ENCODE data around the gene KCNH1. TPM values are rescaled to one million over a fixed set of nuclear protein-coding genes. Genes with fewer than 3 reads are reported as not detected.

KCNH1 gene
- total RNA-seq, 1 experiment from 2014 or later, result 0.17 TPM

GRCh38 chr1:211118407-211119102 lies 15.4 kb downstream of the KCNH1 start:
- ChIA-PET POLR2A (no interaction called here), CTCF (no interaction called here)
- ATAC-seq, result no peak
- H3K4me3 Mint-ChIP-seq, result no peak overlapping the region
- TF ChIP-seq NR1H2 (CRISPR knock-in tag; IDR thresholded peaks at IDR 0.05) (no peak), ETV6 (CRISPR knock-in tag; IDR thresholded peaks at IDR 0.05) (no peak), RORB (CRISPR knock-in tag; IDR thresholded peaks at IDR 0.05) (no peak), GRHL2 (CRISPR knock-in tag; IDR thresholded peaks at IDR 0.05; ENCODE audit: insufficient replicate concordance, severe bottlenecking) (no peak), GABPB1 (CRISPR knock-in tag; IDR thresholded peaks at IDR 0.05) (no peak), ZNF138 (CRISPR knock-in tag; conservative IDR thresholded peaks at IDR 0.05) (no peak), E2F4 (CRISPR knock-in tag; IDR thresholded peaks at IDR 0.05; ENCODE audit: borderline replicate concordance, low read depth) (no peak), ATF6 (CRISPR knock-in tag; IDR thresholded peaks at IDR 0.05) (no peak), ZNF512 (CRISPR knock-in tag; IDR thresholded peaks at IDR 0.05; ENCODE audit: borderline replicate concordance) (no peak), STAT6 (CRISPR knock-in tag; conservative IDR thresholded peaks at IDR 0.05; ENCODE audit: low read depth) (no peak), SOX15 (CRISPR knock-in tag; IDR thresholded peaks at IDR 0.05) (no peak)
- no peak overlapping the region for H3K27ac Mint-ChIP-seq
- peaks cover 5% of the 10 kb centered on the region for H3K4me1 Mint-ChIP-seq
- no peak for DNase-seq (ENCODE audit: low spot score)
- H3K9me3 Mint-ChIP-seq, result 0 out of 2 replicates have a peak, but pooled peaks cover 9% of the 10 kb centered on the region
- no peaks in the 10 kb centered on the region for H3K36me3 Mint-ChIP-seq
- H3K27me3 Mint-ChIP-seq (ENCODE audit: low read depth), result no peaks in the 10 kb centered on the region

- ATAC-seq, result no peak
- H3K36me3 Mint-ChIP-seq, result no peaks in the 10 kb centered on the region; the same call in 1 of the 2 replicates
- H3K27ac Mint-ChIP-seq, result no peak overlapping the region
- POLR2A ChIA-PET, result interaction anchor here (0.6 kb wide), 1 partner anchor 136 kb away, joined by 6 read pairs; no protein-coding TSS in a partner anchor
- H3K9me3 Mint-ChIP-seq, result peaks cover 11% of the 10 kb centered on the region; the same call in 1 of the 2 replicates
- DNase-seq (ENCODE audit: low spot score), result no peak
- H3K4me1 Mint-ChIP-seq, result peaks cover 5% of the 10 kb centered on the region
- H3K4me3 Mint-ChIP-seq, result no peak overlapping the region
- CTCF ChIA-PET, result interaction anchor here (1.3 kb wide), 1 partner anchor 13 kb away, joined by 3 read pairs; no protein-coding TSS in a partner anchor
- no peaks in the 10 kb centered on the region for H3K27me3 Mint-ChIP-seq (ENCODE audit: low read depth)
- no peak for TF ChIP-seq NFYB (CRISPR knock-in tag; conservative IDR thresholded peaks at IDR 0.05; ENCODE audit: low read depth)
- no peak for TF ChIP-seq MYBL2 (CRISPR knock-in tag; IDR thresholded peaks at IDR 0.05)
- TF ChIP-seq FOXK1 (CRISPR knock-in tag; IDR thresholded peaks at IDR 0.05), result no peak
- TF ChIP-seq IRF2 (CRISPR knock-in tag; IDR thresholded peaks at IDR 0.05; ENCODE audit: borderline replicate concordance, low read depth), result no peak
- TF ChIP-seq PRRX2 (CRISPR knock-in tag; IDR thresholded peaks at IDR 0.05), result no peak
- no peak for TF ChIP-seq CREB1 (CRISPR knock-in tag; IDR thresholded peaks at IDR 0.05)
- no peak for TF ChIP-seq TP53 (CRISPR knock-in tag; IDR thresholded peaks at IDR 0.05)
- TF ChIP-seq EMX1 (CRISPR knock-in tag; IDR thresholded peaks at IDR 0.05), result no peak
- no peak for TF ChIP-seq NFE2L1 (CRISPR knock-in tag; IDR thresholded peaks at IDR 0.05)
- TF ChIP-seq STAT6 (CRISPR knock-in tag; conservative IDR thresholded peaks at IDR 0.05; ENCODE audit: low read depth), result no peak
- TF ChIP-seq ZNF425 (CRISPR knock-in tag; conservative IDR thresholded peaks at IDR 0.05), result no peak
- TF ChIP-seq RORB (CRISPR knock-in tag; IDR thresholded peaks at IDR 0.05), result no peak
- TF ChIP-seq HMGA2 (CRISPR knock-in tag; IDR thresholded peaks at IDR 0.05), result no peak
- TF ChIP-seq ZNF138 (CRISPR knock-in tag; conservative IDR thresholded peaks at IDR 0.05), result no peak
- TF ChIP-seq ZNF671 (CRISPR knock-in tag; IDR thresholded peaks at IDR 0.05), result no peak
These were observed 19.5 kb downstream of the KCNH1 start for GRCh38 chr1:211114446-211114845.
